OCI-LY1 (cell line): Measurements from ENCODE around the gene MKRN2.

Experiments
- H2AFZ ChIP-seq: fragments of 200-600 bp; sonication (generic), shearing (Covaris generic); 2 replicates; pipeline ENCODE4 v1.6.0; 2014; ENCODE audit warnings: antibody characterized with exemption, mild to moderate bottlenecking, low read length
- H3F3A ChIP-seq: fragments of 200-600 bp; sonication (generic), shearing (Covaris generic); 2 replicates; pipeline ENCODE4 v1.6.0; 2014; ENCODE audit warnings: mild to moderate bottlenecking, antibody characterized with exemption, low read length, moderate library complexity; ENCODE audit not compliant: insufficient read depth
- H3K27ac ChIP-seq: fragments of 200-600 bp; sonication (generic); 2 replicates; pipeline ENCODE4 v1.5.1; 2014; ENCODE audit warnings: low read length, mixed run types, mild to moderate bottlenecking, low read depth; ENCODE audit not compliant: poor library complexity, severe bottlenecking
- H3K27me3 ChIP-seq: fragments of 200-600 bp; sonication (generic); 2 replicates; pipeline ENCODE4 v1.6.0; 2014; ENCODE audit warnings: antibody characterized with exemption, mild to moderate bottlenecking, low read length, moderate library complexity; ENCODE audit not compliant: insufficient read depth
- H3K36me3 ChIP-seq: fragments of 200-600 bp; sonication (generic); 2 replicates; pipeline ENCODE4 v1.6.1; 2014; ENCODE audit warnings: mild to moderate bottlenecking, antibody characterized with exemption, low read length, moderate library complexity, mixed read lengths; ENCODE audit not compliant: insufficient read depth
- H3K4me1 ChIP-seq: fragments of 200-600 bp; sonication (generic); 2 replicates; pipeline ENCODE4 v1.5.1; 2014; ENCODE audit warnings: mild to moderate bottlenecking, low read length, moderate library complexity; ENCODE audit not compliant: insufficient read depth, severe bottlenecking
- H3K4me2 ChIP-seq: fragments of 200-600 bp; sonication (generic), shearing (Covaris generic); 2 replicates; pipeline ENCODE4 v1.6.1; 2014; ENCODE audit warnings: low read length
- H3K4me3 ChIP-seq: fragments of 200-600 bp; sonication (generic); 2 replicates; pipeline ENCODE4 v1.5.1; 2014; ENCODE audit warnings: low read length, low read depth, mild to moderate bottlenecking, mixed read lengths; ENCODE audit not compliant: poor library complexity, severe bottlenecking
- H3K79me2 ChIP-seq: fragments of 200-600 bp; shearing (Covaris generic); 2 replicates; pipeline ENCODE4 v1.6.1; 2016; ENCODE audit warnings: mixed run types, low read length, mixed read lengths; ENCODE audit not compliant: insufficient read depth
- H3K9ac ChIP-seq: fragments of 200-600 bp; sonication (generic), shearing (Covaris generic); 2 replicates; pipeline ENCODE4 v1.6.1; 2014; ENCODE audit warnings: mild to moderate bottlenecking, low read length, mixed read lengths
- H3K9me2 ChIP-seq: fragments of 200-600 bp; sonication (generic), shearing (Covaris generic); 2 replicates; pipeline ENCODE4 v1.6.1; 2014; ENCODE audit warnings: low read depth, mild to moderate bottlenecking, low read length, mixed read lengths
- H3K9me3 ChIP-seq: fragments of 200-600 bp; shearing (Covaris generic); 2 replicates; pipeline ENCODE4 v1.6.1; 2014; ENCODE audit warnings: low read length, mixed read lengths
- H4K20me1 ChIP-seq: fragments of 200-600 bp; sonication (generic), shearing (Covaris generic); 2 replicates; pipeline ENCODE4 v1.6.0; 2016; ENCODE audit warnings: mild to moderate bottlenecking, low read length; ENCODE audit not compliant: insufficient read depth
- EZH2 ChIP-seq: fragments of 200-600 bp; sonication (generic), shearing (Covaris generic); IDR thresholded peaks from 2 replicates; pipeline ENCODE4 v1.8.0; 2017; ENCODE audit warnings: borderline replicate concordance, mixed run types, mild to moderate bottlenecking, antibody characterized with exemption, low read length, moderate library complexity, mixed read lengths
- TF ChIP-seq, protein P1 (sequence below): fragments of 200-600 bp; sonication (generic), shearing (Covaris generic); IDR thresholded peaks from 2 replicates; pipeline ENCODE4 v1.5.1; 2017; ENCODE audit warnings: mild to moderate bottlenecking, antibody characterized with exemption, low read length, moderate library complexity, mixed read lengths

MKRN2 gene

DNA sequence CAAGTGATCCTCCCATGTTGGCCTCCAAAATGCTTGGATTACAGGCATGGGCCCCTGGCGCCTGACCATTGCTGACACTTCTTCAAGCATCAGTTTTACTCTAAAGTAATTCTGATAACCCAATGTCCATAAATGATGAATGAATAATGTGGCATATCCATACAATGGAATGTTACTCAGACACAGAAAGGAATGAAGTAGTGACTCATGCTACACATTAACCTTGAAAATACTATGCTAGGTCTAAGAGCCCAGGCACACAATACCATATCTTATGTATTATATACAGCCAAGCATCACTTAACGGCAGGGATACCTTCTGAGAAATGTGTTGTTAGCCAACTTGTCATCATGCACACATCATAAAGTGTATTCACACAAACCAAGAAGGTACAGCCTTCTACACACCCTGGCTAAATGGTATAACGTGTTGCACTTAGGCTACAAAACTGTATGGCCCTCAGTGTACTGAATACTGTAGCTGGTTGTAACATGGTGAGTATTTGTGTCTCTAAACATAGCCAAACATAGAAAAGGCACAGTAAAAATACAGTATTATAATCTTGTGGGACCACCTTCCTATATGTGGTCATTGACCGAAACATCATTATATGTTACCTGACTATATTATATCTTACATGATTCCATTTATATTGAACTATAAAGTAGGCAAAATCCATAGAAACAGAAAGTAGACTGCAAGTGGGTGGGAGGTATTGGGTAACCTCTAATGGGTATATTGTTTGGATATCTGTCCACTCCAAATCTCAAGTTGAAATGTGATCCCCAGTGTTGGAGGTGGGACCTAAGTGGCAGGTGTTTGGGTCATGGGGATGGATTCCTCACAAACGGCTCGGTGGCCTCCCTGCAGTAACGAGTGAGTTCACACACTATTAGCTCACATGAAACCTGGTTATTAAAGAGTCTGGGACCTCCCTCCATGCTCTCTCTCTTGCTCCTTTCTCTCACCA, 31.4 kb downstream of the MKRN2 start:
- Histone ChIP-seq H3K4me2 (no peak overlapping the region), H3K4me3 (no peak overlapping the region), H3K4me1 (no peaks in the 10 kb centered on the region), H3K27ac (no peak overlapping the region), H3K9me2 (no peaks in the 10 kb centered on the region), H3F3A (no peaks in the 10 kb centered on the region), H3K9me3 (no peaks in the 10 kb centered on the region), H3K36me3 (peaks cover 89% of the 10 kb centered on the region), H4K20me1 (no peaks in the 10 kb centered on the region), H3K27me3 (no peaks in the 10 kb centered on the region), H3K79me2 (no peaks in the 10 kb centered on the region), H3K9ac (no peak overlapping the region), H2AFZ (no peak overlapping the region)
- no peak for TF ChIP-seq EZH2
- TF ChIP-seq, protein P1, sequence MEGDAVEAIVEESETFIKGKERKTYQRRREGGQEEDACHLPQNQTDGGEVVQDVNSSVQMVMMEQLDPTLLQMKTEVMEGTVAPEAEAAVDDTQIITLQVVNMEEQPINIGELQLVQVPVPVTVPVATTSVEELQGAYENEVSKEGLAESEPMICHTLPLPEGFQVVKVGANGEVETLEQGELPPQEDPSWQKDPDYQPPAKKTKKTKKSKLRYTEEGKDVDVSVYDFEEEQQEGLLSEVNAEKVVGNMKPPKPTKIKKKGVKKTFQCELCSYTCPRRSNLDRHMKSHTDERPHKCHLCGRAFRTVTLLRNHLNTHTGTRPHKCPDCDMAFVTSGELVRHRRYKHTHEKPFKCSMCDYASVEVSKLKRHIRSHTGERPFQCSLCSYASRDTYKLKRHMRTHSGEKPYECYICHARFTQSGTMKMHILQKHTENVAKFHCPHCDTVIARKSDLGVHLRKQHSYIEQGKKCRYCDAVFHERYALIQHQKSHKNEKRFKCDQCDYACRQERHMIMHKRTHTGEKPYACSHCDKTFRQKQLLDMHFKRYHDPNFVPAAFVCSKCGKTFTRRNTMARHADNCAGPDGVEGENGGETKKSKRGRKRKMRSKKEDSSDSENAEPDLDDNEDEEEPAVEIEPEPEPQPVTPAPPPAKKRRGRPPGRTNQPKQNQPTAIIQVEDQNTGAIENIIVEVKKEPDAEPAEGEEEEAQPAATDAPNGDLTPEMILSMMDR, result no peak

DNA sequence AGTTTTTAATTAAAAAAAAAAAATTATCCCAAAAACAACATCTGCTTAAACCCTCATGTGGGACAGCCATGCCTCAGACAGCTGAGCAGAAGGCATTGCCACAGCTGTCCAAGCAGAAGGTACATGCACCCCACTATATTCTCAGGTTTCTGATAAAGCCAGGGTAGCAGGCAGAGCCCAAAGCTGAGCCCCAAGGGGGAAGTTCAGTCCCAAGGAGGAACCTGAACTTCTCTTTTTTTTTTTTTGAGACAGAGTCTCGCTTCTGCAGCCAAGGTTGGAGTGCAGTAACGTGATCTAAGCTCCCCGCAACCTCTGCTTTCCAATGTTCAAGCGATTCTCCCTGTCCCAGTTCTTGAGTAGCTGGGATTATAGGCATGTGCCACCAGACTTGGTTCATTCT, 33.2 kb downstream of the MKRN2 start:
- H3F3A ChIP-seq, result no peaks in the 10 kb centered on the region
- no peaks in the 10 kb centered on the region for H3K79me2 ChIP-seq
- no peak overlapping the region for H3K9ac ChIP-seq
- H3K36me3 ChIP-seq, result peaks cover 90% of the 10 kb centered on the region
- no peak overlapping the region for H3K27ac ChIP-seq
- H4K20me1 ChIP-seq, result no peaks in the 10 kb centered on the region
- H3K27me3 ChIP-seq, result no peaks in the 10 kb centered on the region
- TF ChIP-seq, protein P1, result no peak
- TF ChIP-seq EZH2, result no peak
- H3K4me2 ChIP-seq, result no peak overlapping the region
- no peaks in the 10 kb centered on the region for H3K9me2 ChIP-seq
- no peak overlapping the region for H3K4me3 ChIP-seq
- no peaks in the 10 kb centered on the region for H3K4me1 ChIP-seq
- no peak overlapping the region for H2AFZ ChIP-seq
- no peaks in the 10 kb centered on the region for H3K9me3 ChIP-seq

DNA sequence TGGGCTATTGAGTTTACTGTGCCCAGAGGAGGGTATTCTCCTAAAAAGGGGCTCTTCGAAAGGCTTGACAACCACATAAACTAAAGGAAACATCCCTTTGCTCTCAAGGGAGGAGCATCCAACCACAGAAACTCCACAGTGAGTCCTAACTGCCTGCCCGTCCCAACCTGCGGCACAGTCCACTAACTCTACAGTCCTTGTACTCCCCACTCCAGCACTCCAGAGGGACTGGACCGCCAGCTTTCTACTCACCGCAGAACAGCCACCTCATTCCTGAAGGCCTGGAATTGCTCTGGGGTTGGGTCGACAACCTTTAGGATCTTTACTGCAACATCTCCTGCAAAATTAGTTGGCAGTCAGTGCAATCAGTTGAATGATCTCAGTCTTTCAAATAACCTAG, 34.6 kb downstream of the MKRN2 start:
- Histone ChIP-seq H3K36me3 (peaks cover 87% of the 10 kb centered on the region), H3K9ac (no peak overlapping the region), H3K27ac (no peak overlapping the region), H3K9me2 (no peaks in the 10 kb centered on the region), H3K4me3 (no peak overlapping the region), H3K9me3 (no peaks in the 10 kb centered on the region), H3K27me3 (no peaks in the 10 kb centered on the region), H3K4me1 (no peaks in the 10 kb centered on the region), H3K4me2 (no peak overlapping the region), H2AFZ (no peak overlapping the region), H4K20me1 (no peaks in the 10 kb centered on the region), H3F3A (no peaks in the 10 kb centered on the region), H3K79me2 (no peaks in the 10 kb centered on the region)
- TF ChIP-seq EZH2, result no peak
- TF ChIP-seq, protein P1, result no peak
